ENCODE results near the gene CLSTN1. TPM values are rescaled to one million over a fixed set of nuclear protein-coding genes. Genes with fewer than 3 reads are reported as not detected.

CLSTN1 gene
- total RNA-seq, 1 donor from 2014 or later = 126 TPM

DNA sequence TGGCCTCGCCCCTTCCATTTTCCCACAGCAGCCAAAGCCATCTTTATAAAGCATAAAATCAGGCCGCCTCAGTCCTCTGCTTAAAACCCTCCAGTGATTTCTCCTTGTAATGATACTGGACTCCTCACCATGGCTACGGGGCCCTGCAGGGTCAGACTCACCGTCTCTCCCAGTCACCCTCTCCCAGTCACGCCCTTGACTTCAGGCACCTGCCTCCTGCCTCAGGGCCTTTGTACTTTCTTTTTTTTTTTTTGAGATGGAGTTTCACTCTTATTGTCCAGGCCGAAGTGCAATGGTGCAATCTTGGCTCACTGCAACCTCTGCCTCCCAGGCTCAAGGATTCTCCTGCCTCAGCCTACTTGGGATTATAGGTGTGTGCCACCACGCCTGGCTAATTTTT, 124.4 kb downstream of the CLSTN1 start:
- Mint-ChIP-seq H3K27me3 (ENCODE audit: low read depth) (no peaks in the 10 kb centered on the region), H3K4me1 (ENCODE audit: low read depth) (peaks cover 9% of the 10 kb centered on the region), H3K27ac (ENCODE audit: unreplicated experiment) (no peak overlapping the region), H3K36me3 (ENCODE audit: low read depth) (no peaks in the 10 kb centered on the region), H3K9me3 (ENCODE audit: low read depth) (peaks cover 6% of the 10 kb centered on the region), H3K4me3 (ENCODE audit: unreplicated experiment) (no peak overlapping the region)
- TF ChIP-seq, protein P1, sequence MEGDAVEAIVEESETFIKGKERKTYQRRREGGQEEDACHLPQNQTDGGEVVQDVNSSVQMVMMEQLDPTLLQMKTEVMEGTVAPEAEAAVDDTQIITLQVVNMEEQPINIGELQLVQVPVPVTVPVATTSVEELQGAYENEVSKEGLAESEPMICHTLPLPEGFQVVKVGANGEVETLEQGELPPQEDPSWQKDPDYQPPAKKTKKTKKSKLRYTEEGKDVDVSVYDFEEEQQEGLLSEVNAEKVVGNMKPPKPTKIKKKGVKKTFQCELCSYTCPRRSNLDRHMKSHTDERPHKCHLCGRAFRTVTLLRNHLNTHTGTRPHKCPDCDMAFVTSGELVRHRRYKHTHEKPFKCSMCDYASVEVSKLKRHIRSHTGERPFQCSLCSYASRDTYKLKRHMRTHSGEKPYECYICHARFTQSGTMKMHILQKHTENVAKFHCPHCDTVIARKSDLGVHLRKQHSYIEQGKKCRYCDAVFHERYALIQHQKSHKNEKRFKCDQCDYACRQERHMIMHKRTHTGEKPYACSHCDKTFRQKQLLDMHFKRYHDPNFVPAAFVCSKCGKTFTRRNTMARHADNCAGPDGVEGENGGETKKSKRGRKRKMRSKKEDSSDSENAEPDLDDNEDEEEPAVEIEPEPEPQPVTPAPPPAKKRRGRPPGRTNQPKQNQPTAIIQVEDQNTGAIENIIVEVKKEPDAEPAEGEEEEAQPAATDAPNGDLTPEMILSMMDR (IDR thresholded peaks at IDR 0.05) = no peak
- DNase-seq (ENCODE audit: low spot score) = no peak

DNA sequence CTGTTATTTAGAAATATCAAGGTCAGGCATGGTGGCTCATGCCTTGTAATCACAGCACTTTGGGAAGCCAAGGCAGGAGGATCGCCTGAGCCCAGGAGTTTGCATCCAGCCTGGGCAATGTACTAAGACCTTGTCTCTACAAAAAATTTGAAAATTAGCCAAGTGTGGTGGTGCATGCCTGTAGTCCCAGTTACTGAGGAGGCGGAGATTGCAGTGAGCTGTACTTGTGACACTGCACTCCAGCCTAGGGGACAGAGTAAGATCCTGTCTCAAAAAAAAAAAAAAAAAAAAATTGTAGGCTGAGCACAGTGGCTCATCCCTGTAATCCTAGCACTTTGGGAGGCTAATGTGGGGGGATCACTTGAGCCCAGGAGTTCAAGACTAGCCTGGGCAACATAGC, 127.0 kb downstream of the CLSTN1 start:
- H3K36me3 Mint-ChIP-seq (ENCODE audit: low read depth) = no peaks in the 10 kb centered on the region
- DNase-seq (ENCODE audit: low spot score) = no peak

DNA sequence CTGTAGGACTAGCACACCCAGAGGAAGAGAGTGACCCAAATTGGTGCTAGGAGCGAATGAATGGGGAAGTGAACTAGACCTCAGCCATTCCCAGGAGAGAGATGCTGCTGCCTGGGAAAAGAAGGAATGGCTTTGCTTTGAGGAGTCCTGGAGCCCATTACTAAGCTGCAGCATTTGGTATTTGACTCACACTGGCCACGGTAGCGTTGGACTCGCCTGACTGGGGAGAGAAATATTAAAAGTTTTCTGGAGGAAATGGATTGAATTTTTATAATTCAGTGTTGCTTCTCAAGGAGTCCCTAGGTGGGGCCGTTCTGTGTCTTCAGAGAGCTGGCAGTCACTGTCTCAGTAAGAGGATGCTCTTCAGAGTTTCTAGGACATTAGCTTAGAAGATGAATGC, 132.1 kb downstream of the CLSTN1 start:
- TF ChIP-seq, protein P1 (IDR thresholded peaks at IDR 0.05) = peak; percentile 50
- Mint-ChIP-seq H3K27me3 (ENCODE audit: low read depth) (no peaks in the 10 kb centered on the region), H3K4me1 (ENCODE audit: low read depth) (peaks cover 36% of the 10 kb centered on the region), H3K4me3 (ENCODE audit: unreplicated experiment) (no peak overlapping the region), H3K27ac (ENCODE audit: unreplicated experiment) (peak overlapping the region; percentile 67), H3K36me3 (ENCODE audit: low read depth) (no peaks in the 10 kb centered on the region), H3K9me3 (ENCODE audit: low read depth) (no peaks in the 10 kb centered on the region)
- DNase-seq (ENCODE audit: low spot score) = no peak

More for the DNA sequence above, 127.0 kb downstream of the CLSTN1 start:
- Mint-ChIP-seq H3K9me3 (ENCODE audit: low read depth) (no peaks in the 10 kb centered on the region), H3K27ac (ENCODE audit: unreplicated experiment) (no peak overlapping the region), H3K4me3 (ENCODE audit: unreplicated experiment) (no peak overlapping the region), H3K4me1 (ENCODE audit: low read depth) (peaks cover 9% of the 10 kb centered on the region), H3K27me3 (ENCODE audit: low read depth) (no peaks in the 10 kb centered on the region)
- TF ChIP-seq, protein P1 (IDR thresholded peaks at IDR 0.05) = no peak

DNA sequence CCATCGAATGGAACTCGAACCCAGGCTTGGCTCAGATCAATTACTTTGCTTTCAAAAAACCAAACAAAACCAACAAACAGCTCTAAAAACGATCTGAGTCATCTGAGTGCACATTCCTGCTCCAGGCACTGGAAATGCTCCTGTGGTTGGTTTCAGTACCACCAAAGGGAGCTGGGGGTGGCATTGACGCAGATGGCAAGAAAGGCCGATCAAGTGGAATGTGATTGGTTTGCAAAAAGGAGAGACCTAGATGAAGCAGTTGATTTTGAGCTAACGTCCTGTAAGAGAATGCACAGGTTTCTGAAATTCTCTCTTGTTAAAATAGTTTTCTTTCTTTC, 132.7 kb downstream of the CLSTN1 start:
- DNase-seq (ENCODE audit: low spot score) = no peak
- Mint-ChIP-seq H3K4me1 (ENCODE audit: low read depth) (peaks cover 37% of the 10 kb centered on the region), H3K4me3 (ENCODE audit: unreplicated experiment) (no peak overlapping the region), H3K9me3 (ENCODE audit: low read depth) (no peaks in the 10 kb centered on the region), H3K27ac (ENCODE audit: unreplicated experiment) (no peak overlapping the region), H3K27me3 (ENCODE audit: low read depth) (no peaks in the 10 kb centered on the region), H3K36me3 (ENCODE audit: low read depth) (no peaks in the 10 kb centered on the region)
- TF ChIP-seq, protein P1 (IDR thresholded peaks at IDR 0.05) = no peak

DNA sequence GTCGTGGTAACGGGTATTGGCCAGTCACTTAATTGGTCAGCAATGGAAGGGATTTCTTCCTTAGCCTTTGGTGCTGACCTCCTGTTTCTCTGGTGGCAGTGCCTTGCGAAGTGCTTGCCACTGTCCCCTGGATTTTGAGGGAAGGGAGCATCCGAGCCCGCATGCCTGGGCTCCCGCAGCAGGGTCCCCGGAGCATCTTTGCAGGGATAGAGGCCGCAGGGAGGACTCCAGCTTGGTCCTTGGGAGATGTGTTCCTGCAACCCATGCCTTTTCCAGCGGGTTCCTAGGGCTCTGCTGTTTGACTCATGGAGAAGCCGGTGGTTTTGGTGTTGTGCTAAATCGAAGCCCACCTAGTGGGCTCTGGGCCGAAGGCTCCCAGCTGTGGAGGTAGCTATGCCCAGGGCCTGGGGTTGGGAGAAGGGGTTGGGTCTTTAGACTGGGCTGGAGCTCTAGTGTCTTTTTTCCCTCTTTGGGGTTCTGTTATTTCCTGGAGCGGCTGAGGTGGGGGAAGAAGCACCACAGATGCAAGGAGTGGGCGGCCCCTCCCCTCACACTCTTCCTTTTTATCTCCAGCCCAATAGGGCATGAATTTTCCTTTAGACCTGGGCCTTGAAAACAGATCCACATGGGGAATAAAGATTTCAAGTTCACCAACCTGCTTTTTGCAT, 133.2 kb downstream of the CLSTN1 start:
- no peaks in the 10 kb centered on the region for H3K27me3 Mint-ChIP-seq (ENCODE audit: low read depth)
- H3K36me3 Mint-ChIP-seq (ENCODE audit: low read depth) = no peaks in the 10 kb centered on the region
- no peak overlapping the region for H3K27ac Mint-ChIP-seq (ENCODE audit: unreplicated experiment)
- no peaks in the 10 kb centered on the region for H3K9me3 Mint-ChIP-seq (ENCODE audit: low read depth)
- peaks cover 37% of the 10 kb centered on the region for H3K4me1 Mint-ChIP-seq (ENCODE audit: low read depth)
- DNase-seq (ENCODE audit: low spot score) = no peak
- TF ChIP-seq, protein P1 (IDR thresholded peaks at IDR 0.05) = no peak
- H3K4me3 Mint-ChIP-seq (ENCODE audit: unreplicated experiment) = peak overlapping the region; percentile 89

Data from chondrocyte (in vitro differentiated cells).